Measurements from ENCODE around the gene C10orf105. TPM values are rescaled to one million over a fixed set of nuclear protein-coding genes. Genes with fewer than 3 reads are reported as not detected.

The C10orf105 gene
- polyA plus RNA-seq, 12 donors: 0.12 to 0.30 (median 0.22) TPM; not detected in 3

DNA sequence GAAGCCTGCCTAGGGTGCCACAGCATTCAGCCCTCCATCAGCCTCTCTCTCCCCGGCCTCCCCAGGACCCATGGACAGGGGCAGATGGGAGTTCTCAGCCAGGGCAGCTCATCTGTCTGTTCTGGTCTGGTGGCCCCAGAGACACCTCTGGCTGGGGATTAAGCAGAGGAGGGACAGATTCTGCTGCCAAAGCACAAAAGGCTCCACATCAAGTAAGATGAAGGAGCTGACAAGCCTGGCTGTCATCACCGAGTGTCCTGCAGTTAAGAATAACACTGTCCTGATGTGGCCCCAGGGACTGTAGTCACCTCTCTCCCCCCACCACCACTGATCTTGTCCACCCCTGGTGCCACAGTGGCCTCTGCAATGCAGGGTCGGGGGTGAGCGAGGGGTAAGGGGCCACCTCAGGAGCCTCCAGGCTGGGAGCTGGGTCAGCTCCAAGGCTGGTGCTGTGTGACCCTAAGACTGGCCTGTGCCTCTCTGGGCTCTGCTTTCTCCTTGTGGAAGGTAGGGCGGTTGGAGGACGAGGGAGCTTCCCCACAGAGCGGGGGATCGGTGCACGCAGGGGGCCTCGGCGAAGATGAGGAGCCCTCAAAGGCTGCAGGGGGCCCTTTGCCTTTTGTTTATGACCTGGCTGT lies 18.7 kb downstream of the C10orf105 start:
- DNase-seq: no peak

DNA sequence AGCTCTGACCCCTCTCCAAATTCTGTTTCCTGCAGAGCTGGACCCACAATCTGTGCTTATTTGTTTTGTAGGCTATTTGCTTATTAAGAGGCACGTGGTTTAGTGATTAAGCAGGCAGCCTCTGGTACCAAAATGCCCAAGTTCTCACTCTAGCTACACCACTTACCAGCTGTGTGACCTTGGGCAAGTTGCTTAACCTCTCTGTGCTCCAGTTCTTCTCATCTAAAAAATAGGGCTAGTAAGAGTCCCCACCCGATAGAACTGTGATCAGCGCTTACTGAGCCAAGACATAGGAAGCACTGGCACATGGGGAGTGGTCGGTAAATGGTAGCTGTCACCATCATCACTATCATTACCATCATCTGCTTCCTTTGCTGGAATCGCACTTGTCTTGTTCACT lies 20.8 kb downstream of the C10orf105 start:
- DNase-seq: no peak

DNA sequence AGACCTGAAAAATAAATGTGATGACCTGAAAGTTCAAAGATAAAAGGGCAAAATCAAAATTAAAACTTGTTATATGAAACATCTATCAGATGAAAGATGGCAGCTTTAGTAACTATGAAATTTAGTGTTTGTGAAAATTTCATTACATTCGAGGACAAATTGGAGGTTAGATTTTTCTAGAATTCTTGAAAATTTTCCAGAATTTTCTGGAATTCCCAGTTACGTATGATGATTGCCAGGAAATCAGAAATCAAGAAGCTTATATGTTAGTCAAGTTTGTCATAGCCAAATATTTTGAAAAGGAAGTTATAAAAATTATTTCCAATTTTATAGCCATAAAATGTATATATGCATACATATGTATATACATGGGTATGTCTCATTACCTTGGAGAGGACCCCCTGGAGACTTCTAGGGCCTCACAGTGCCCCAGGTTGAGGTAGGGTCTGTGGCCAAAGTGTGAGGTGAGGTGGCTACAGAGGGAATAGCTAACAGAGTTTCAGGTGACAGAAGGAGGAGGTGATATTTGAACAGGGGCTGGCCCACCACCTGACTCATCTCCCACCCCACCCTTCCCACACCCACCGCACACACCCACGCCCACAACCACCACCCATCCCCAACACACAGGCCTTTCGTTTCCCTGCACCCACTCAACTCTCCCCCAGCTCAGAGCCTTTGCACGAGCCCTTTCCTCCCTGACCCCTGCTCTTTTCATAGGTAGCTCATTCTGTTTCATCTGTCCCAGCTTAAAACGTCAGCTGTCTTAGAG lies 21.5 kb downstream of the C10orf105 start:
- DNase-seq: no peak

DNA sequence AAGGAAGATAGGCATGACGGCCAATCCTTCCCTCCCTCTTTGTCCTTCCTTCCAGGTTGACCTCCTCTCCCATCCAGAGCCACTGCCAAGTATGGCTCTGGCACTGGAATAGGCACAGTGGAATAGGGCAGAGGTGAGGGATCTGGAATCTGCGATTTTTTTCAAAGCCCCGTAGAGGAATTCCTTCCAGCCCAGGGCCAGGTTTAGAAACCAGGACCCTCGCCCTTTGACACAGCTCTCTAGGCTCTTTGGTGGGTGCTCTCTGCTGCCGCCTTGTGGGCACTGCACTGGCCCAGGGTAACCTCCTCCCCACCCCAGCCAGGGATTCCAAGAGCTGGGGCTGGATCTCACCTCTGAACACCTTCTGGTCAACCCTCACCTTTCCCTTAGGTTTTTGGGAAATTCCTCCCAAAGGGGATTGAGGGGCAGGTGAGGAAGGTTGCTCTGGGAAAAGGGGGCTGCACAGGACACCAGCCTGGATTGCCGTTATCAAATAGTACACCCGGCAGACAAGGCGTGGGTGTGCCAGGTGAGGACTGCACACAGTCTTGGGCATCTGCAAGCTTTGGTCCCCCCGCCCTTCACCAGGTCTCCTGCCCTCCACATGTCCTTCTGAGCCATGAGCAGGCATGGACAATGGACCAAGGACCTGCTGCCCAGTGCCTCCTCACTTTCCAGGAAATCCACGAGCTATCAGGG lies 22.8 kb downstream of the C10orf105 start:
- no peak for DNase-seq

DNA sequence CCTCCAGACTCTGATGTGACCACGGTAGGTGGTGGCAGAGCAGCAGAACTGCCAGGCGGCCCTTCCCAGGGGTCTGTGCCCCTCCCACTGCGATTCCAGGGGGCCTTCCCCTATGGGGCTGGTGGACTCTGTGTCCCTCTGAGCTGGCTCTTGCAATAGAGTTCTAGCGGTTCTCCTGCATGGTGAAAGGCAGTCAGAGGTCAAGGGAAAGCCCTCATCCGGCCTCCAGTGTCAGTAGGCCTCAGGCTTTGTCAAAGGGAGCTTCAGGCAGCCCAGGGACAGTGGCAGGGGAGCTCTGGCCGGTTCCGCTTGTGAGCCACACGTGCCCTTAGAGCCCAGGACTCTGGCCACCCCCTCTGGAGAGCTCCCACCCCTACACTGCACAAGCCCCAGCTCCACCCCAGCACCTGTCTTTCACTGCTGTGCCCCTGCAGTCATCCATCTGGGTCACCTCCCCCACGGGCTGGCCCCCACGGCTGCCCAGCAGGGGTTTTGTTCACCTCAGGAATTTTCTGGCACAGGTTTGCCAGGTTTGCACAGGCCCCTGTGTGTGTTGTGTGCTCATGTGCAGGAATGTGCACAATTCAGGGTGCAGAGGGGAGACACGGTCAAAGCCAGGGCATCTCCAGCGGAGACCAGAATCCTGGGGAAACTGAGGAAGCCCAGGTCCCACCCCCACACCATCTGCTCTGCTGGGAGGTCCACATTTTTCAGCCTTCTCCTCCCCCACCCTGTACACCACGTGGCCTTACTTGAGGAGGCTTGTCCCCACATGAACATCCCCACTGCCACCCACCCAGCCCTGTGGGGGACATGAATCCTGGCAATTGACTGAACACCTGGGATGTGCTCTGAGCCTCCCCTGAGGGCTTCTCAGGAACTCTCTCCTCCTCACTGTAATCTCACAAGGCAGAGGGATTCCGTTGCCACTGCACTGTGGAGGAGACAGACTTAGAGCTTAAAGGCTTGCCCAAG lies 23.8 kb downstream of the C10orf105 start:
- DNase-seq: no peak

DNA sequence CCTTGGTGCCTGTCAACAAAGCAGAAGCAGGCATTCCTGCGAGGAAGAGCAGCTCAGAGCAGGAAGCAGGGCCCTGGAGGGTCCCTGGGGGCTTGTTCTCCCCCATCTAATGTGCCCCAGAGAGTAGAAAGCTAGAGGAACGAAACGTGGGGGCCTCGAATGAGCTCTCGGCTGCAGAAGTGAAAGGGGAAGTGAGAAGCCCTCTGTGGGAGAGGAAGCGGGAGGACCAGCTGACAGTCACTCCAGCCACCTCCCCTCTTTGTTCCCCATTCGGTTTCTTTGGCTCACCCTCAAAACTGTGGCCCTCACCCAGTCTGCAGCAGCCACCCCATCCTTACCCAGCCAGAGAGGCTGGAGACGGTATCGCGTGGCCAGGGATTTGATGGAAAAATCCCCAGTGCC lies 25.0 kb downstream of the C10orf105 start:
- no peak for DNase-seq

DNA sequence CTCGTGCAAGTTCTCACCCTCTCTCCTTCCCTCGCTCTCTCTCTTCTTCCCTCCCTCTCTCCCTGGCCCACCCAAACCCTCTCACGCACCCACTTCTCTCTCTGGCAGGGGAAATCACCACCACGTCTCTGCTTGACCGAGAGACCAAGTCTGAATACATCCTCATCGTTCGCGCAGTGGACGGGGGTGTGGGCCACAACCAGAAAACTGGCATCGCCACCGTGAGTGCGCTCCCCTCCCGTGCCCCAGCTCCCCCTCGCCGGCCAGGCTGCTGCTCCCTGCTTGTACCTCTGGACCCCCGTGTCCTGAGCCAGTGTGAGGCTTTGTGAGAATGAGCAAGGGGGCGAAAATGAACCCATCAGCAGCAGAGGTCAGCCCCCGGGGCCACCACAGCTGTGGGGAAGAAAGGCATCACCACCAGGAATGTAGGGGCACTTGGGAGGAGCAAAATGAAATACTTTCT lies 25.5 kb downstream of the C10orf105 start:
- no peak for DNase-seq

DNA sequence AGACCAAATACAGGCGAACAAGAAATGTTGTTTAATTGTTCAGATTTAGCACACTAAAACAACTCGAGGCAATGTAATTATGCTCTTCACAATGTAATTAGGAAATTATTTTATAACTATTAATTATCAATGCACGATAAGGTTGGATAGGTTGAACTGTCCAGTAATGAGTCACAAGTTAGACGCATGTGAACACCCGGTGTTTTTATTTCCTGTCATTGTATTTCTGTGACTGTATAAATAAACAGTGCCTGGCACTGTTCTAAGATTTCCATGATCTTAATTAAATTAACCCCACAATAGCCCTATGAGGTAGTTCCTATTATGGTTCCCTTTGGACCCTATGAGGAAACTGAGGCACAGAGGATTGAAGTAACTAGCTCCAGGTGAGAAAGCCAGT lies 26.2 kb downstream of the C10orf105 start:
- DNase-seq: no peak

DNA sequence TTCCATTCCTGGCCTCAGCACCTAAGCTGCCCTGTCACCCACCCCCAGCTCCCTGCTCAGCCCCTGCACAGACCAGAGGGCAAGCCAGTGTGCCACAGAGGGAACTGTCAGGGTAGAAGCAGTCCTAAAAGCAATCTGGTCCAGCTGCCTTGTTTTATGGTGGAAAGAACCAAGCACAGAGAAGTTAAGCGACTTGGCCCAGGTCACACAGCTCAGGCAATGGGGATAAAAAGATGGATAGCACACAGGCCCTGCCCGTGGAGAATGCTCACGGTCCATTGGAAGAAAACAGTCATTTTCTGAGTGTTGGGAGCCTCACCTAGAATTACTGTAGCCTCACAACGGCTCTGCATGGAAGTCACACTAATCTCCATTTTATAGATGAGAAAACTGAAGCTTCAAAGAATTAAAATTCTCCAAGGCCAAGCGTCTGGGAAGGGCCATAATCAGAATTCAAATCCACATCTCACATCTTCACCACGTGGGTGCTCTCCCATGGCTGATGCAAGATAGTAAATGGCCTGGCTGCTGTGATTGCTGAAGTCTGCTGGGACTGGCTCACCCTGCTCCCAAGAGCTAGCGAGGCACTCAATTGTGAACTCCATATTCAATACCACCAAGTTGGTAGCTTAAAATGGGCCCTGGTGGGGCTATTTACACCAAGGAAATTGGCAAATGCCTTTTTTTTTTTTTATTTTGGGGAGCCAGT lies 26.8 kb downstream of the C10orf105 start:
- DNase-seq: no peak

DNA sequence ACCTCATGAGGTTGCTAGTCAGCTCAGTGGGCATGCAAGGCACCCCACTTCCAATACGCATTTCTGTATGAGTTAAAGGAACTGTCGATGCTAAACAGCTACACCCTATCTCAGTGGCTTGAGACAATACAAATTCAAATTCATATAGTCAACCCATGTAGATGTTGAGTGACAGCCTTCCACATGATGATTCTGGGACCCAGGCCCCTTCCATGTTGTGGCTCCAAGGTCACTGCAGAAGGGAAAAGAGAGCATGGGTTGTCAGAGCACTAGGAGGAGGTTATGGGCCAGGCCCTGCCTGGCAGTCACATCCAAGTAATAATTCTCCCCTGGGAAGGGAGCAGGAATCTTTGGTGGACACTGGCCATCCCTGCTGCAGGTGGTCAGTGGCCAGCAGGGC lies 28.2 kb downstream of the C10orf105 start:
- DNase-seq: no peak

DNA sequence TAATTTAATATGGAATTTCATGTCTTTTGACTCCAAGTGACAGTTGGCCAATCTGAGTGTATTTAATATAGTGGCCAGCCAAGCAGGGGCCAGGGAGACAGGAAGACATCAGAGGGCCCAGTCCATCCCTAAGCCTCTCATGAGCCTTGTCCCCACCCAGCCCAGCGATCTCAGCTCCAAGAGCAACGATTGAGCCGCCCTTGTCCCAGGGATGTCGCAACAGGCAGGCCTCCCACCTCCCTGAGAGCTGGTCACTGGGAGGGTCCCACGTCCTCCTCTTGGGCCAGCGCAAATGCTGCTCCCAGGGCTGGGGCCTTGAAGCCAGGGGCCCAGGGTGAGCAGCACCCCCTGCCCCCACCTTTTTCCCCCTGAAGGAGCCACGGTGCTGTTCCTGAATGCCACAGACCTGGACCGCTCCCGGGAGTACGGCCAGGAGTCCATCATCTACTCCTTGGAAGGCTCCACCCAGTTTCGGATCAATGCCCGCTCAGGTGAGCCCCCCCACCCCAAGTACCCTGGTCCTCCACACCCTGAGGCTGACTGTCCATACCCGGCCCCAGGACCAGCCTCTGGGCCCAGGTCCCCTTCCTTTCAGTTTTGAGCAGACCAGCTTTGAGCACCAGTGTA lies 29.4 kb downstream of the C10orf105 start:
- no peak for DNase-seq

DNA sequence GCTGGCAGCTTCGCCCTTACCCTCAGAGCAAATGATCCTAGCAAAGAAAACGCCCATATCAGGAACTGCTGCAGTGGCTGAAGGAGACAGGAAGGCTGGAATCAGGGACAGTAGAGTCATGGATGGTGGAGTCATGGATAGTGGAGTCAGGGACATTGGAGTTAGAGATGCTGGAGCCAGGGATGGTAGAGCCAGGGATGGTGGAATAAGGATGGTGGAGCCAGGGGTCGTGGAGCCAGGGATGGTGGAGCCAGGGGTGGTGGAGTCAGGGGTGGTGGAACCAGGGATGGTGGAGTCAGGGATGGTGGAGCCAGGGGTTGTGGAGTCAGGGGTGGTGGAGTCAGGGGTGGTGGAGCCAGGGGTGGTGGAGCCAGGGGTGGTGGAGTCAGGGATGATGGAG lies 31.3 kb downstream of the C10orf105 start:
- no peak for DNase-seq

DNA sequence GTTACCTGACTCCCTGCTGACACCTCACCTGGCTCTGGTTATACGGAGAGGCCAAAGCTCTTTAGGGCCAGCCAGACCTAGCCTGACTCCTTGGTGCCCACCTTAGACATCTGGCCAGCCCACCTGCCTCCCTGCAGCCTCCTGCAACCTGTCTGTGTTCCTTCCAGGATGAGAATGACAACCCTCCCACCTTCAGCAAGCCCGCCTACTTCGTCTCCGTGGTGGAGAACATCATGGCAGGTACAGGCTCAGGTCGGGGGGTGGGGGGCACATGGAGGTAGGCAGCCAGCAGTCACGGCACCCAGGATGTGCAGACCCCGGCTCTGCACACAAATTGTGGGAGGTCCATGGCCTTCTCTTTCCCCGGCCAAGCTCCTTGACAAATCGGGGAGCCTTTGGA lies 32.1 kb downstream of the C10orf105 start:
- no peak for DNase-seq

DNA sequence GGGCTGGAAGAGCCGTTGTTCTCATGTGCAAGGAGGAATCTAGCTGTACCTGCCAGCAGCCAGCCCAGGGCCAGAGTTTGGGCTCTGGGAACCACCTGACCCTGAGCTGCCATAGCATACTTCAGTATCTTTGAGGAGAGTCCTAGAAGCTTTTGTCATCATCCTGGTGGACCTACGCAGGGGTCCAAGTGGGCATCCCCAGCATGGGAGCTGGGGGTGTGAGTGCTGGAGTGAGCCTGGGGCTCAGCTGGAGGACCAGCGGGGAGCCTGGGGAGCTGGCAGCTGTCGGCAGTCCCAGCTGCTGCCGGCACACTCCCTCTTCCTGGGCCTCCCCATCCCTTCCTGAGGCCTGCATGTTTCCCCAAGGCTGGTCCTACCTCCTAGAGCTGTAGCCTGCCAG lies 32.5 kb downstream of the C10orf105 start:
- DNase-seq: no peak

DNA sequence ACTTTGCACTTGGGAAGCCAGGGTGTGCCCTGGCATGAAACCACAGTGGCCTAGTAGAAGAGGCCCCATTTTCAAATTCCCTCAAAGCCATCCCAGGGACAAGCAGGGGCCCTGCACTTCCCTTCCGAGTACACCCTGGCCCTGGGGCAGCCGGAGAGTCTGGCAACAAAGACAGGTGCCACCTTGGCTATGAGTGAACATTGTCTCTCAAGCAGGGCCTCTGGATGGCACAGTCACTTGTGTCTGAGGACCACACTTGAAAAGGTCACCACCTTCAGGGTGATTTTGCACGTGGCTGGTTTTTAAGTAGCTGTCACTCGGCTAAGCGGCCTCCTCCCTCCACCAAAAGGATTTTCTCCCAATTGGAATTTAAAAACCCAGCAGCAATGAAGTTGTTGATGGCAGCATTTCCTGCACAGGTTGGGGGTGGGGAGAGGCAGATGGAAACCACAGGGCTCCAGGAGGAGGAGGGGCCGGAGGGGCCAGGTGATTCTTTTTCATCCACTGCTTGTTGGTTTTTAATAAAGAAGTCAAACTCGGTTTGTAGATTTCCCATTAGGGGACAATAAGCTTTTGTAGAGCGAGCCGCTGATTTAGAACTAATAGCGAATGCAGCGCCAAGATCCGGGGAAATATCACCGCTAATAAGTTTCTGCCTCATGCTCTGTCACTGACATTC lies 33.9 kb downstream of the C10orf105 start:
- DNase-seq: no peak

DNA sequence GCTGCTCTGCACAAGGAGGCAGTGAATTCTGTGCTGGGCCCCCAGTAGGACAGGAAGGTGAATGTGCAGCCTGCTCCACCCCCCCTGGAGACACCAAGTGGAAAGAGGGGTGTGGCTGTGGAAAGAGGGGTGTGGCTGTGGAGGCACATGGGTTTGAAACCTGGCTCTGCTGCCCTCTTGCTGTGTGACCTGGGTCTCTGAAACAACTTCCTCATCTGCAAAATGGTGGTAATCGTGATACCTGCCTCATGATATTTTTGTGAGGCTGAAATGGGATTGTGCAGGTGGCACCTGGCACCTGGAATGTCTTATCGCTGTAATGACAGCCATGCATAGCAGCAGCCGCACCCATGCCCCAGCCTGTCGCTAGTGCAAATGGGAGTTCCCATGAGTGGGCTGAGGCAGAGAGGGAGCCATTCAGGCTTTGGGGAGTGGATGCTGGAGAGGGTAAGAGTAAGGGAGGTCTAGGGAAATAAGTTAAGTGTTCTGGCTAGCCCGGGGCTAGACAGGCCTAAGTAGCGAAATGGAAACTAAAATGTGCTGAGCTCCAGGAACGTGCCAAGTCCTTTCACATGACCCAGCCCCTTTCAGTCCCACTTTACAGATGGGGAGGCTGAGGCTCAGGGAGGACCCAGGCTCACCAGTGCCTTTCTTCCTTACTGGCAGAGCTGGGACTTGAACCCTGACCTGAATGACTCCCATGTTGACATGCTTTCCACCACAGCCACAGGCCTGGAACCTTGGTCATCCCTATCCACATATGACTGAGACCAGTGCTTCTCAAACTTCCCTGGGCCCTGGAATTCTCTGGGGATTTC lies 35.0 kb downstream of the C10orf105 start:
- no peak for DNase-seq

DNA sequence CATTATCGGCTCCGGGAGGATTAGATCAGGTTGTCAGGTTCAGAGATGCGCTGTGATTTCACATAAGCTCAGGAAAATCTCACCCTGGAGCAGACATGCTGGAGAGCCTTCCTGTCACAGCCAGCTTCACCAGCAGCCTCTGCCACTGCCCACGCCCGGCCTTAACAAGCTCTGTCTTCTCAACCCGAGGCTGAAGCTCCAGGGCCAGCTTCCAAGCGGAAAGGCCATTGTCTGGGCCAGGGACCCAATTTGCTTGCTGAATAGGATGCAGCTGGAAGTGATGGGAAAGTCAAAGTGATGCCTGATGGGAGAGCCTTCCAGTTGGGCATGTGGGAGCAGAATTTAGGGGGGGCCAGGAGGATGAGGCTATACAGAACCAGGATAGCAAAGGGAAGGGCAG lies 36.3 kb downstream of the C10orf105 start:
- DNase-seq: no peak

DNA sequence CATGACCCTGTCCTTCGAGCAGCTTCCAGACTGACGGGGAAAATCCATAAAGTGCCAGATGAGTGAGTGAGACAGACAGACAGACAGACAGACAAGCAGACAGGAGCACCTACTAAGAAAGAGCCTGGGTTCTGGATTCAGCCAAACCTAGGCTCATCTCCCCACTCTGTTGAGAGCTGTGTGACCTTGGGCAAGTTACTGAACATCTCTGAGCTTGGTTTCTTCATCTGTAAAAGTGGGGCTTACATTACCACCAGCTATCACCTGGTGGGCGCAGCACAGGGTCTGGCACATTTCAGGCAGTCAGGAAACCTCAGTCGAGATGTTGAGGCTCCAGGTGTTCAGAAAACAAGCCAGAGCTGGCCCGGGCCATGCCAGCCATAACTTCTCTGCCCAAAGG lies 37.6 kb downstream of the C10orf105 start:
- DNase-seq: no peak

DNA sequence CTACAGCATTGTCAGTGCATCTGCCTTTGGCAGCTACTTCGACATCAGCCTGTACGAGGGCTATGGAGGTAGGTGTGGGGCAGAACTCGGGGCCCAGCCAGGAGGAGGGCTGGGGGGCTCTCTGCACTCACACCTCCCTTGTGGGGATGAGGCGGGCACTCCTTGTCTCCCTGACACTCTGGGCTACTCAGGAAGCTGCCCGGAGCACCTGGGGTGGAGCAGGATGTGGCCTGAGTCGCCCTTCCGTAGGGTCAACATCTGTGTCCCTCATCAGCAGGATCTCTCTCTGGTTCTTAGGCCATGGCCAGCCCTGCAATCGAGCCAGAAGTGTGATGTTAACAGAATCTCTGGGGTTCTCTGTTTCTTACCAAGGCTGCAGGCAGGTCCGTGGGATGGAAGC lies 40.2 kb downstream of the C10orf105 start:
- no peak for DNase-seq

All from muscle of arm (tissue), 12 donors.